Bronchial smooth muscle cell (primary cell): ENCODE measurements around the gene SERF1A. TPM values are rescaled to one million over a fixed set of nuclear protein-coding genes. Genes with fewer than 3 reads are reported as not detected.

ENCODE experiments used
- total RNA-seq: library from RNA; depleted of rRNA; stranded (reverse); fragments of >200 nt; gene quantifications from 2 replicates; pipeline ENCODE4 v1.2.1, GENCODE V29; 2014

SERF1A gene
- 0.69 and 5.0 TPM in 2 replicates for total RNA-seq

GRCh38 chr5:70900533-70901271 is at the start of gene SERF1A:
SERF1A (plus strand) TSS chr5:70900669; CDS start chr5:70900870, 201 bp downstream.

Other genes with a start within 250 kb of the SERF1A start
- gene SMN1, start 24.4 kb downstream of the SERF1A start, total RNA-seq, result 17.8 and 25.2 TPM in 2 replicates
- 2.1 and 5.0 TPM in 2 replicates for gene NAIP, start 124.7 kb downstream of the SERF1A start, total RNA-seq
- gene GTF2H2, start 167.0 kb downstream of the SERF1A start, total RNA-seq, result 13.8 and 17.8 TPM in 2 replicates